LHCN-M2 (cell line): ENCODE data around the gene CENPF. TPM values are rescaled to one million over a fixed set of nuclear protein-coding genes. Genes with fewer than 3 reads are reported as not detected.
"Not testable (repeated sequence)": the region's sequence is repeated elsewhere in the genome, so short reads cannot be mapped to it uniquely, and the experiment has no call there.

Experiments
- DNase-seq: peaks from one replicate; pipeline ENCODE4 v3.0.0-alpha.2; 2012; ENCODE audit warnings: low read depth
- total RNA-seq: library from RNA; depleted of rRNA; stranded (reverse); fragments of >200 nt; gene quantifications from 2 replicates; pipeline ENCODE4 v1.2.3, GENCODE V29; 2014

The CENPF gene
- total RNA-seq, 1 experiment from 2014 or later, result 222 TPM

- no peak for DNase-seq
These were observed 57.2 kb downstream of the CENPF start for GRCh38 chr1:214660190-214660589.

- DNase-seq, result peak; percentile 20
These were observed 57.9 kb downstream of the CENPF start for GRCh38 chr1:214660900-214661299.

- DNase-seq, result no peak
These were observed 59.3 kb downstream of the CENPF start for GRCh38 chr1:214662223-214662785.

- no peak for DNase-seq
These were observed 61.8 kb downstream of the CENPF start for GRCh38 chr1:214664651-214665433.

- DNase-seq, result no peak
These were observed 62.7 kb downstream of the CENPF start for GRCh38 chr1:214665606-214666110.

DNA sequence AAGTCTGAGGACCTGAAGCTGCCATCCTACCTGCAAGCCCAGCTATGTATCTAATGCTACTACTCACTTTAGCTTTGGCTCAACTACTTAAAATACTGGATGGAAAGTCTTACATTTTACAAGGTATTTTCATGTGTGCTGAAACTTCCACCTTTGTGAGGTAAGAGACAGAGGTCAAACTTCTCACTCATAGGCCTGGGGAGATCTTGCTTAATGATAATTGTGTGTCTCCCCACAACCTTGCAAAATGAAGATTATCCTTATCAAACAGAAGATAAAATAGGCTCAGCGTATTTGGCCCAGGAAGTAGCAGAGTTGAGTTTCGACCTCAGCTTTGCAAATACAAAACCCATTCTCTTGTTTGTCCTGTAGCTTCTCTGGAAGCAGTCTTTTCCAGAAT lies 63.7 kb downstream of the CENPF start:
- no peak for DNase-seq

GRCh38 chr1:214670098-214670497 lies 67.1 kb downstream of the CENPF start:
- peak; percentile 91 for DNase-seq

DNA sequence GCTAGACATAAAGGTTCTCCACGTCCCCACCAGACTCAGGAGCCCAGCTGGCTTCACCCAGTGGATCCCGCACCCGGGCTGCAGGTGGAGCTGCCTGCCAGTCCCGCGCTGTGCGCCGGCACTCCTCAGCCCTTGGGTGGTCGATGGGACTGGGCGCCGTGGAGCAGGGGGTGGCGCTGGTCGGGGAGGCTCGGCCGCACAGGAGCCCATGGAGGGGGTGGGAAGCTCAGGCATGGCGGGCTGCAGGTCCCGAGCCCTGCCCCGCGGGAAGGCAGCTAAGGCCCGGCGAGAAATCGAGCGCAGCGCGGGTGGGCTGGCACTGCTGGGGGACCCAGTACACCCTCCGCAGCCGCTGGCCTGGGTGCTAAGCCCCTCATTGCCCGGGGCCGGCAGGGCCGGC lies 70.0 kb downstream of the CENPF start:
- DNase-seq, result not testable (repeated sequence)

GRCh38 chr1:214673576-214673975 lies 70.6 kb downstream of the CENPF start:
- no peak for DNase-seq

GRCh38 chr1:214675524-214675923 lies 72.5 kb downstream of the CENPF start:
- not testable (repeated sequence) for DNase-seq

DNA sequence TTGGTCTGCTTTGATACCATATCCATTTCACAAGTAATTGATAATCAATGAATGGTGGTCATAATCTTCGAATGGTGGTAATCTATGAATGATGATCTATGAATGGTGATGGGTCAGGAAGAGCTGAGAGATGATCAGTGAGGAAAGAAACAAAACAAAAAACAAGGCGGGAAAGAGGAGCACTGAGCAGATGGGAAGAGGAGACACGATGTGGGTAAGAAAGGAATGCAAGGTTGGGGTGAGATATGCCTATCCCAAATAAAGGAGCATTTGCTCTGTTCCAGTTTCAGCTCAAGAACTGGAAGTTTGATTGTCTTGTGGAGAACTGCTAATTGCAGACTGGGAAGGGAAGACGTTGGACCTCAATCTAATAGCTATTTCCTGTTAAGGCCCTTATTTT lies 73.8 kb downstream of the CENPF start:
- DNase-seq, result no peak

DNA sequence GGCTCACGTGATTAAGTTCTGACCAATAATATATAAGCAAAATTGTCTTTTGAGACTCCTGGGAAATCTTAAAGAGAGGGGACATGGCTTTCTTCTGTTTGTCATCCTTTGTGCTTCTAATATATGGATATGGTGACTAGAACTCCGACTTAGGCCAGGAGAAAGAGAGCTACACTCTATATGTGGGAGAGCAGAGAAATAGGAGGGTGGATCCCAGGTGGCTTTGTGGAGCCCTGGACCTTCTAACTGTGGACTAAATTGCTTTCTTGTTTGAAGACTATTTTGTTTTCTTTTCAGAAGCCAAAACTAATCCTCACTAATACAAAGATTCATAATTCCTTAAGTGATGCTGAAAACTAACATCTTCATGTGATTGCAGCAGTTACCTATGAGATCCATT lies 75.0 kb downstream of the CENPF start:
- no peak for DNase-seq

DNA sequence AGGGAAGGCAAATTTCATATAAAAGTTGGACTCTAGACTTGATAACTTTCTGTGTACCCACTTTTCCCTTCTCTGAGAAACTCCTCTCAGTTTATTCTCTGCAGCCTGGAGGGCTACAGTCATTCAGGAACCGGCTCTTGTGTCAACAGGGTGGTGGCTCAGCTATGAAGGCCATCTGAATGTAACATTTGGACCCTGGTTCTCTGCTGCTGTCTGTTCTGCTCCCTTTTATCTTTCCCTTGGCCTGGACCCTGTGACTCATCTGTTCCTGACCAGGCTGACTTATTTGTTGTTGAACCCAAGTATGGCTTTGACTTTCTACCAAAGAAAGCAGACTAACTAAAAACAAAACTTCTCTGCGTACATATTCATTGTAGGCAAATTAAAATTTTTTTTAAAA lies 75.4 kb downstream of the CENPF start:
- DNase-seq, result no peak

DNA sequence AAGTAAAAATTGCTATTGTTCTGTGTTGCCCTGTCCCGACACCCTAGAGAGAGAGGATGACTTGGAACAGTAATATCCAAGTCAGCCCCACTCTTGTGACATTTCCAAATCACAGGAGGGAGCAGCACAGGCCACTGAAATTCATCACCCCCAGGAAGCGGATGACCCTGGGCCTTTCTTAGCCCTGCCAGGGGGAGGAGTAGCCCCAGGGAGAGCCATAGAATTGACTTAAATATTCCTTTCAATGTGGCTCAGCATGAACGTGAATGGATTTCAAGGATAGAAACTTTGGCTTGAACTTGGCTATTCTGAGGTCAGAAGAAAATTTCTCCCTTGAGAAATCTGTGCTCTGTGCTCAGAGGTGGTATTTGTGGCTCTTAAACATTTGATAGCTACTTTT lies 80.6 kb downstream of the CENPF start:
- no peak for DNase-seq

GRCh38 chr1:214685906-214686305 lies 82.9 kb downstream of the CENPF start:
- DNase-seq, result no peak

- DNase-seq, result no peak
These were observed 83.5 kb downstream of the CENPF start for GRCh38 chr1:214686497-214686896.

GRCh38 chr1:214688891-214689290 lies 85.9 kb downstream of the CENPF start:
- no peak for DNase-seq

GRCh38 chr1:214694769-214695168 lies 91.8 kb downstream of the CENPF start:
- DNase-seq, result no peak

DNA sequence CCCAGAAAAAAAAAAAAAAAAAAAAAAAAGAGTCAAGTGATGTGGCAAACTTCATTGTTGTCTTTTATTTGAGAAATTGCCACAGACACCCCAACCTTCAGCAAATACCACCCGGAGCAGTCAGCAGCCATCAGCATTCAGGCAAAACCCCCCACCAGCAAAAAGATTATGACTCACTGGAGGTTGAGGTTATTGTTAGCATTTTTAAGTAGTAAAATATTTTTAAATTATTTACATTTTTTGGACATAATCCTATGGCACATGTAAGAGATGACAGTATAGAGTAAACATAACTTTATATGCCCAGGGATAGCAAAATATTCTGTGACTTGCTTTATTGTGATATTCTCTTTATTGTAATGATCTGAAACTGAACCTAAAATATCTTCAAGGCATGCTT lies 95.6 kb downstream of the CENPF start:
- DNase-seq, result no peak

DNA sequence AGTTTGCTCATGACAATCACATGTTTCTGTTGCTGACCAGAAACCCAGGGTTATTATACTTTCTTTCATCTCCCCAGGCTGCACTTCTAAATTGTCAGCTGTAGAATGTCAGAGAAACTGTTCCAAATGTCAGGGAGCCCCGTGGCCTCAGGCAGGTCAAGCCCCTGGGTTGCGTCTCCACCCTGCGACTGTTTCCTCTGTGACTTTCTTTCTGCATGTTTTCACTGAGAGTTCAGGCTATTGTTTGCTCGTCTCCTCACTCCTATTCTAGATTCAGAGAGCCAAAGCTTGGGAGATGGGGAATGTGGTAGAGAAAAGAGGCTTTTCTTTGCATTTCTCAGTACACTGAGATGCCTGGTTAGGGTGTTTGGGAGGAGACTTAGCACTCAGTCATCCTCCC lies 97.4 kb downstream of the CENPF start:
- no peak for DNase-seq

GRCh38 chr1:214702556-214702955 lies 99.6 kb downstream of the CENPF start:
- DNase-seq, result peak; percentile 29

- no peak for DNase-seq
These were observed 104.5 kb downstream of the CENPF start for GRCh38 chr1:214707306-214708087.
